Activated CD8-positive, alpha-beta T cell treated with anti-CD3 and anti-CD28 coated beads for 36 hours (primary cell): Measurements from ENCODE around the gene OTOP2. TPM values are rescaled to one million over a fixed set of nuclear protein-coding genes. Genes with fewer than 3 reads are reported as not detected.

Experiments
- ATAC-seq: fragments of 200-7000 bp; cut with Tn5 transposase; one replicate; pipeline ENCODE4 v1.10.0; 2021; ENCODE audit warnings: mild to moderate bottlenecking, moderate library complexity
- CTCF ChIA-PET: fragments of 350-600 bp; sonication (Branson Sonifier 250); formaldehyde crosslinking; loops from one replicate; lab custom pipeline; 2021; ENCODE audit warnings: antibody characterized with exemption; lab: Charles Lee
- POLR2A ChIA-PET: fragments of 350-600 bp; sonication (Branson Sonifier 250); formaldehyde crosslinking; loops from one replicate; lab custom pipeline; 2021; ENCODE audit warnings: antibody characterized with exemption; lab: Charles Lee
- DNase-seq: peaks from one replicate; pipeline ENCODE4 v3.0.0-alpha.2; 2020
- H3K27ac Mint-ChIP-seq: one replicate; pipeline ENCODE4 v1.8.0; 2021; ENCODE audit warnings: mild to moderate bottlenecking, mixed read lengths
- H3K27me3 Mint-ChIP-seq: one replicate; pipeline ENCODE4 v1.8.0; 2021; ENCODE audit warnings: mixed read lengths
- H3K36me3 Mint-ChIP-seq: one replicate; pipeline ENCODE4 v1.8.0; 2021; ENCODE audit warnings: low read depth, mixed read lengths
- H3K4me1 Mint-ChIP-seq: one replicate; pipeline ENCODE4 v1.8.0; 2021; ENCODE audit warnings: low read depth, mixed read lengths
- H3K4me3 Mint-ChIP-seq: one replicate; pipeline ENCODE4 v1.8.0; 2021; ENCODE audit warnings: mild to moderate bottlenecking, moderate library complexity, mixed read lengths
- H3K9me3 Mint-ChIP-seq: one replicate; pipeline ENCODE4 v1.8.0; 2021; ENCODE audit warnings: mixed read lengths
- CTCF ChIP-seq: fragments of 200-600 bp; IDR thresholded peaks from one replicate; pipeline ENCODE4 v1.8.0; 2022; ENCODE audit warnings: antibody characterized with exemption, mild to moderate bottlenecking
- intact Hi-C: fragments of 100-400 bp; cut with micrococcal nuclease; formaldehyde crosslinking; loops from one replicate; pipeline ENCODE4 v1.10.0; 2022
- total RNA-seq, 2 experiments: library from RNA; stranded (reverse); gene quantifications; one replicate each; pipeline ENCODE4 v1.2.3, GENCODE V29; 2021

Gene OTOP2
- total RNA-seq, 2 experiments from 2014 or later: not detected

GRCh38 chr17:74923538-74924249 lies 379 bp upstream of the OTOP2 start:
- DNase-seq (peak; percentile 76), ATAC-seq (peak; percentile 77)
- H3K4me3 Mint-ChIP-seq: no peak overlapping the region
- ChIA-PET CTCF (interaction anchor here (0.7 to 9.3 kb wide), 16 partner anchors 10 to 279 kb away, joined by 3 to 73 read pairs (median 4); partner anchors contain the start of genes FADS6 and MRPL58), POLR2A (interaction anchor here (0.8 to 1.5 kb wide), 3 partner anchors 10 to 51 kb away, joined by 3 to 4 read pairs (median 3); partner anchors contain the start of gene FDXR)
- no peaks in the 10 kb centered on the region for H3K36me3 Mint-ChIP-seq
- intact Hi-C loops: loop anchor here (5.0 kb wide), 1 partner anchor 34 kb away; no protein-coding TSS in a partner anchor
- H3K9me3 Mint-ChIP-seq: no peaks in the 10 kb centered on the region
- peaks cover 39% of the 10 kb centered on the region for H3K27me3 Mint-ChIP-seq
- peak; percentile 99 for TF ChIP-seq CTCF
- no peak overlapping the region for H3K27ac Mint-ChIP-seq
- peaks cover 10% of the 10 kb centered on the region for H3K4me1 Mint-ChIP-seq

DNA sequence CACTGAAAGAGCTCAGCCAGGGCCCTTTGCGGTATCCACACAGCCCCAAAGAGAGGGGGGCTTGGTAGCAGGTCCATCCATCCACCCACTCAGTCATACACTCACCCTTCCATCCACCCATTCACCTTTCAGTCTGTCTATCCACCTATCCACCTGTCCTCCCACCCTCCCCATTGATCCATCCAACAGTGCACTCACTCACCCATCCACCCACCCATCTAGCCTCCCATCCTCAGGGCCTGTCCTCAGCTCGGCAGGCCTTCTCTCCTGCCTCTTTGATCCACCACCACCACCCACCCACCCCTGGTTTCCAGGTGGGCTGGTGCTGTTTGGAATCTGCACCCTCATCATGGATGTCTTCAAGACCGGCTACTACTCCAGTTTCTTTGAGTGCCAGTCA lies 1.2 kb downstream of the OTOP2 start:
- Mint-ChIP-seq H3K27ac (no peak overlapping the region), H3K4me1 (peaks cover 10% of the 10 kb centered on the region), H3K4me3 (no peak overlapping the region), H3K9me3 (no peaks in the 10 kb centered on the region), H3K36me3 (no peaks in the 10 kb centered on the region), H3K27me3 (peaks cover 40% of the 10 kb centered on the region)
- TF ChIP-seq CTCF: no peak
- intact Hi-C loops: no loop called here
- POLR2A ChIA-PET: interaction anchor here (1.5 kb wide), 1 partner anchor 12 kb away, joined by 3 read pairs; no protein-coding TSS in a partner anchor
- CTCF ChIA-PET: interaction anchor here (1.0 to 9.3 kb wide), 4 partner anchors 33 to 74 kb away, joined by 3 to 73 read pairs (median 26); no protein-coding TSS in a partner anchor
- no peak for DNase-seq
- no peak for ATAC-seq

DNA sequence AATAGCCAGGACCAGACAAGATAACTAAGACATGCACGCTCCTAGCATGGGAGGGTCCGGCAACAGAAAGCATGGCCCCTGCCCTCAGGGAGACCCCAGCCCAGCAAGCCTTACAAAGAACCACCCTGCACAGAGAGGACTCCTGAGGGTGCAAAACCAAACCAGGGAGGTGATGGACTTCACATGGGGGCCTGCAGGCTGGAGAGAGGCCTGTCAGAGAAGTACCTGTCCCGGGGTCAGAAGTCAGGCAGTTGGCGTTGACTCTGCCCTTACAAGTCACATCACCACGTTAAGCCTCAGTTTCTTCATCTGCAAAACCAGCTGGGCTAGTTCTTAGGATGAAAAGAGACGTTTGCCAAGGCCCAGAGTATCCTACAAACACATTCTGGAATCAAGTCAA lies 4.7 kb downstream of the OTOP2 start:
- POLR2A ChIA-PET: no interaction called here
- no peak overlapping the region for H3K27ac Mint-ChIP-seq

DNA sequence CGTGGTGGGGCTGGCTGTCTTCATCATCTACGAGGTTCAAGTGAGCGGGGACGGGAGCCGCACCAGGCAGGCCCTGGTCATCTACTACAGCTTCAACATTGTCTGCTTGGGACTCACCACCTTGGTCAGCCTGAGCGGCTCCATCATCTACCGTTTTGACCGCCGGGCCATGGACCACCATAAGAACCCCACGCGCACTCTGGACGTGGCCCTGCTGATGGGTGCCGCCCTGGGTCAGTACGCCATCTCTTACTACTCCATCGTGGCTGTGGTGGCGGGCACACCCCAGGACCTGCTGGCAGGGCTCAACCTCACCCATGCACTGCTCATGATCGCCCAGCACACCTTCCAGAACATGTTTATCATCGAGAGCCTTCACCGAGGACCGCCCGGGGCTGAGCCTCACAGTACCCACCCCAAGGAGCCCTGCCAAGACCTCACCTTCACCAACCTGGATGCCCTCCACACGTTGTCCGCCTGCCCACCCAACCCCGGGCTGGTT lies 6.5 kb downstream of the OTOP2 start:
- ATAC-seq: no peak
- CTCF ChIA-PET: interaction anchor here (0.8 to 2.1 kb wide), 3 partner anchors 27 to 30 kb away, joined by 3 to 5 read pairs (median 3); no protein-coding TSS in a partner anchor

More for the DNA sequence above, 4.7 kb downstream of the OTOP2 start:
- Mint-ChIP-seq H3K27me3 (peaks cover 41% of the 10 kb centered on the region), H3K4me3 (no peak overlapping the region), H3K36me3 (no peaks in the 10 kb centered on the region), H3K4me1 (peaks cover 5% of the 10 kb centered on the region), H3K9me3 (no peaks in the 10 kb centered on the region)
- TF ChIP-seq CTCF: no peak
- no peak for ATAC-seq
- no peak for DNase-seq
- intact Hi-C loops: no loop called here
- CTCF ChIA-PET: interaction anchor here (1.5 to 1.7 kb wide), 2 partner anchors 29 to 33 kb away, joined by 5 to 6 read pairs; no protein-coding TSS in a partner anchor

More for the DNA sequence above, 6.5 kb downstream of the OTOP2 start:
- Mint-ChIP-seq H3K9me3 (no peaks in the 10 kb centered on the region), H3K36me3 (no peaks in the 10 kb centered on the region), H3K27me3 (peaks cover 39% of the 10 kb centered on the region), H3K4me1 (no peaks in the 10 kb centered on the region), H3K4me3 (no peak overlapping the region), H3K27ac (no peak overlapping the region)
- POLR2A ChIA-PET: no interaction called here
- TF ChIP-seq CTCF: no peak
- intact Hi-C loops: no loop called here
- no peak for DNase-seq
